ENCODE measurements around the gene BATF3. TPM values are rescaled to one million over a fixed set of nuclear protein-coding genes. Genes with fewer than 3 reads are reported as not detected.

The BATF3 gene
- total and polyA plus RNA-seq, 2 of the 4 experiments (the other 2 are of a cell fraction): 1.6 to 3.9 TPM

DNA sequence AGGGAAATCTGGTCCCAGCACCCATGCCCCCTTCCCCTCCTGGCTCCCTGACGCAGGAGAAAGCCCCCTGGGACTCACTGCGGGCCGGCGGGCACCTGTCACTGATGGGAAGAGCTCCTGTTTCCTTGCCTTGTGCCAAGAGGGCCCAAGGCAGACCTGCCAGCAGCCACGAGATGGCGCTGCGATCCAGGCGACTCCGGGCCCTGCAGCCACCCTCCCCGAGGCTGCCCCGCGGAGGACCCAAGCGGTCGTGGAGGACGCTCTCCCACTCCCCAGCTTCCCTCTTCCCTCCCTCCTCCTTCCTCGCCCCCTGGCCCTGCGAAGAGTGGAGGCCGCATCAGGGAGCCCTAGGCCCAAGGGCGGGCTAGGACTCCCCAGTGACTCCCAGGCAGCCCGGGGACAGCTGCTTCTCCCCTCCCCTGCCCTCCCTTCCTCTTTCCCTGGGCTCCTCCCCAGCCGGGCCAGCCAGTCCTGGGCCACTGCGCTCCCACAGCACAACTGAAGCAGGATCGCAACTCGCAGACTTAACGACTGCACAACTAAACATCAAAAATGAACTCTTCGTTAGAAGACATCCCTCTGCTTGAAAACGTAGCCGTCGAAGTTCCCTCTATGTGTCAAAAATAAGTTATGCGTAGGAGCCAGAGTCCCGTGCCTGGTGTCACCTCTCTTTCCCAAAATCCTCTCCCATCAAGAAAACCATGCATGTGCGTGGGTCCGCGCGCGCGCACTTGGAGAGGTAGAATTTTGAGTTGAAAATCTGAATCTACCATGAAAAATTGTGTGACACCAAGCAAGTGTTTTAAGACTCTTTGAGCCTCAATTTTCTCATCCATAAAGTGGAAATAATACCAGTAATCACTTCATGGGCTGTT, 34.2 kb downstream of the BATF3 start (continued):
- TF ChIP-seq FOS (IDR thresholded peaks at IDR 0.05; ENCODE audit: low read depth, low read length) (0 out of 2 replicates have a peak, but pooled peaks have one; percentile 21), MXI1 (IDR thresholded peaks at IDR 0.05; ENCODE audit: borderline replicate concordance, low read depth, low read length) (peak; percentile 30; the same call in 1 of the 2 replicates), RCOR1 (IDR thresholded peaks at IDR 0.05; ENCODE audit: insufficient replicate concordance, low read length) (peak; percentile 77), BHLHE40 (IDR thresholded peaks at IDR 0.05; ENCODE audit: low read depth, low read length) (no peak)

Data from IMR-90 (cell line).